ENCODE data around the gene AFAP1.

AFAP1 gene

GRCh38 chr4:7747566-7747965 lies 192.1 kb downstream of the AFAP1 start:
- TF ChIP-seq POLR2A (IDR thresholded peaks at IDR 0.05; ENCODE audit: low read depth, low read length), result no peak
- DNase-seq (ENCODE audit: insufficient read length, low spot score), result no peak
- FAIRE-seq, result no peak

- no peak for DNase-seq (ENCODE audit: insufficient read length, low spot score)
- TF ChIP-seq POLR2A (IDR thresholded peaks at IDR 0.05; ENCODE audit: low read depth, low read length), result no peak
- no peak for FAIRE-seq
Measured at GRCh38 chr4:7747062-7747385, 192.6 kb downstream of the AFAP1 start.

- FAIRE-seq (no peak), DNase-seq (ENCODE audit: insufficient read length, low spot score) (no peak)
- TF ChIP-seq POLR2A (IDR thresholded peaks at IDR 0.05; ENCODE audit: low read depth, low read length), result no peak
Measured at GRCh38 chr4:7746351-7747061, 193.2 kb downstream of the AFAP1 start.

GRCh38 chr4:7745301-7745885 lies 194.3 kb downstream of the AFAP1 start:
- DNase-seq (ENCODE audit: insufficient read length, low spot score), result no peak
- FAIRE-seq, result no peak
- no peak for TF ChIP-seq POLR2A (IDR thresholded peaks at IDR 0.05; ENCODE audit: low read depth, low read length)

GRCh38 chr4:7744142-7744804 lies 195.4 kb downstream of the AFAP1 start:
- DNase-seq (ENCODE audit: insufficient read length, low spot score), result no peak
- FAIRE-seq, result no peak

GRCh38 chr4:7742807-7743280 lies 196.8 kb downstream of the AFAP1 start:
- DNase-seq (ENCODE audit: insufficient read length, low spot score), result no peak
- FAIRE-seq, result no peak
- TF ChIP-seq POLR2A (IDR thresholded peaks at IDR 0.05; ENCODE audit: low read depth, low read length), result no peak

More at GRCh38 chr4:7744142-7744804, 195.4 kb downstream of the AFAP1 start:
- TF ChIP-seq POLR2A (IDR thresholded peaks at IDR 0.05; ENCODE audit: low read depth, low read length), result no peak

- FAIRE-seq, result no peak
- TF ChIP-seq POLR2A (IDR thresholded peaks at IDR 0.05; ENCODE audit: low read depth, low read length), result no peak
- DNase-seq (ENCODE audit: insufficient read length, low spot score), result no peak
Measured at GRCh38 chr4:7741946-7742806, 197.5 kb downstream of the AFAP1 start.

GRCh38 chr4:7740866-7741525 lies 198.7 kb downstream of the AFAP1 start:
- FAIRE-seq (no peak), DNase-seq (ENCODE audit: insufficient read length, low spot score) (no peak)
- no peak for TF ChIP-seq POLR2A (IDR thresholded peaks at IDR 0.05; ENCODE audit: low read depth, low read length)

GRCh38 chr4:7739918-7740865 lies 199.5 kb downstream of the AFAP1 start:
- TF ChIP-seq POLR2A (IDR thresholded peaks at IDR 0.05; ENCODE audit: low read depth, low read length), result no peak
- FAIRE-seq, result no peak
- no peak for DNase-seq (ENCODE audit: insufficient read length, low spot score)

GRCh38 chr4:7739077-7739917 lies 200.4 kb downstream of the AFAP1 start:
- no peak for TF ChIP-seq POLR2A (IDR thresholded peaks at IDR 0.05; ENCODE audit: low read depth, low read length)
- FAIRE-seq, result no peak
- no peak for DNase-seq (ENCODE audit: insufficient read length, low spot score)

- DNase-seq (ENCODE audit: insufficient read length, low spot score) (no peak), FAIRE-seq (no peak)
- no peak for TF ChIP-seq POLR2A (IDR thresholded peaks at IDR 0.05; ENCODE audit: low read depth, low read length)
Measured at GRCh38 chr4:7738458-7739076, 201.1 kb downstream of the AFAP1 start.
